Stimulated activated naive CD4-positive, alpha-beta T cell treated with Interleukin-2 at 50 U/mL for 16 hours (primary cell): Measurements from ENCODE around the gene TEX22.

Experiments used
- DNase-seq: peaks from one replicate; lab custom pipeline; 2025; lab: John Stamatoyannopoulos, UW

TEX22 gene

GRCh38 chr14:105456736-105457617, 58.6 kb downstream of the TEX22 start:
- no peak for DNase-seq

- no peak for DNase-seq
Observed at GRCh38 chr14:105458010-105458409, 59.7 kb downstream of the TEX22 start.

GRCh38 chr14:105458571-105458970, 60.2 kb downstream of the TEX22 start:
- no peak for DNase-seq

- DNase-seq = no peak
Observed at GRCh38 chr14:105460116-105460515, 61.8 kb downstream of the TEX22 start.

GRCh38 chr14:105460616-105461015, 62.3 kb downstream of the TEX22 start:
- no peak for DNase-seq

GRCh38 chr14:105461903-105462302, 63.6 kb downstream of the TEX22 start:
- no peak for DNase-seq
